Heart left ventricle (tissue), 16 donors: ENCODE results near the gene PTCD3. TPM values are rescaled to one million over a fixed set of nuclear protein-coding genes. Genes with fewer than 3 reads are reported as not detected.

Experiments used
- ATAC-seq, 4 donors: fragments of 200-7000 bp; cut with Tn5 transposase; one replicate each; pipeline ENCODE4 v1.9.1; 2020 to 2022; ENCODE audit warnings: moderate library complexity in 4 of 4, mild to moderate bottlenecking in 3 of 4, moderate number of reproducible peaks in 1 of 4
- DNase-seq, 5 donors: peaks; one replicate each; pipeline ENCODE4 v3.0.0-alpha.2; 2020
- H3K27ac ChIP-seq, 12 donors: fragments of 200-600 bp; sonication (generic) in 4 of 12; one replicate each; pipeline versions ENCODE4 v1.5.0 to v1.8.0; 2016 to 2022; ENCODE audit warnings: mild to moderate bottlenecking in 2 of 12
- H3K27me3 ChIP-seq, 9 donors: fragments of 200-600 bp; sonication (generic) in 2 of 9; one replicate each; pipeline versions ENCODE4 v1.5.1 to v1.8.0; 2016 to 2022; ENCODE audit warnings: mild to moderate bottlenecking in 3 of 9
- H3K36me3 ChIP-seq, 9 donors: fragments of 200-600 bp; sonication (generic) in 2 of 9; one replicate each; pipeline versions ENCODE4 v1.5.0 to v1.8.0; 2018 to 2022; ENCODE audit warnings: mild to moderate bottlenecking in 2 of 9
- H3K4me1 ChIP-seq, 12 donors: fragments of 200-600 bp; sonication (generic) in 4 of 12; one replicate each; pipeline versions ENCODE4 v1.5.0 to v1.8.0; 2016 to 2022; ENCODE audit warnings: mild to moderate bottlenecking in 3 of 12
- H3K4me3 ChIP-seq, 12 donors: fragments of 200-600 bp; sonication (generic) in 4 of 12; one replicate each; pipeline versions ENCODE4 v1.5.0 to v1.8.0; 2017 to 2022; ENCODE audit warnings: mild to moderate bottlenecking in 9 of 12, moderate library complexity in 4 of 12
- H3K9me3 ChIP-seq, 12 donors: fragments of 200-600 bp; sonication (generic) in 4 of 12; one replicate each; pipeline versions ENCODE4 v1.5.0 to v1.8.0; 2016 to 2022; ENCODE audit warnings: mild to moderate bottlenecking in 1 of 12
- POLR2A ChIP-seq, 2 donors: fragments of 450-650 bp; IDR thresholded peaks; one replicate each; pipeline ENCODE4 v1.6.1; 2017; ENCODE audit warnings: antibody characterized with exemption in 2 of 2, mild to moderate bottlenecking in 2 of 2, moderate library complexity in 2 of 2
- WGBS, 4 donors: extraction: QIAGEN DNeasy Blood & Tissue Kit in 2 of 4; methylation state at CpG; one replicate each; pipeline versions ENCODE4 v1.1.5 to v1.1.7; 2013 to 2018; 5-methylcytosine and 5-hydroxymethylcytosine counted together
- intact Hi-C, 10 donors: fragments of 100-400 bp; cut with DNase I; formaldehyde crosslinking; loops; one replicate each; pipeline versions ENCODE4 v1.11.1 to v1.14.2; 2022
- polyA plus RNA-seq, 2 donors: library from polyadenylated mRNA; stranded (reverse); fragments of 200-250 nt; gene quantifications; one replicate each; pipeline ENCODE4 v1.2.3, GENCODE V29; 2013
- total RNA-seq, 9 donors: library from RNA; depleted of rRNA in 2 of 9; stranded (reverse); fragments of >200 nt in 2 of 9; fragmentation: NEBNext Ultra II Directional in 3 of 9; extraction: Animal tissue kit (Norgen Biotek cat#: 25700) in 3 of 9; gene quantifications; one replicate each; pipeline versions ENCODE4 v1.1.0 to v1.2.4, GENCODE V29; 2016 to 2023
- TF ChIP-seq, protein P1 (sequence below), 12 donors: fragments of 200-600 bp; sonication (generic) in 4 of 12; IDR thresholded peaks; one replicate each; pipeline versions ENCODE4 v1.5.0 to v1.8.0; 2018 to 2022; ENCODE audit warnings: antibody characterized with exemption in 12 of 12, mild to moderate bottlenecking in 5 of 12
- donor health status: ischemic (EF 13 %, LVEDD 7.1; RV severe dilation, severe dysfunction).
- donor health status: healthy with polysubstance abuse.
- donor health status: DM: no; HTN: yes; CAD: no.
- donor health status: DM: no; HTN: no; CAD: no.
- donor health status: ischemic (EF 25% LVEDD 6.9; RV normal size, moderate dysfunction).
- donor health status: ischemic (EF 25% LVEDD 5.7; RV mildly dilated, moderate dysfunction).
- donor health status: healthy.
- donor health status: DM: yes; HTN: yes; CAD: no.
- donor health status: ischemic (EF 35%, LVEDD 5.7; RV mildly dilated, moderate dysfunction).
- donor health status: nonischemic (EF 11% LVEDD 7.7; RV severe dilation, severe dysfunction).
- donor health status: DM: yes; HTN: yes; CAD: no.
- donor health status: PGD.
- donor health status: ischemic (EF 29% LVEDD 5.4; RV normal size, mild dysfunction).
- donor health status: nonischemic (EF 23%, LVEDD 6.1; RV moderate dilation, normal function).

Gene PTCD3
- total and polyA plus RNA-seq, 11 donors: 25.0 to 210 (median 117) TPM

DNA sequence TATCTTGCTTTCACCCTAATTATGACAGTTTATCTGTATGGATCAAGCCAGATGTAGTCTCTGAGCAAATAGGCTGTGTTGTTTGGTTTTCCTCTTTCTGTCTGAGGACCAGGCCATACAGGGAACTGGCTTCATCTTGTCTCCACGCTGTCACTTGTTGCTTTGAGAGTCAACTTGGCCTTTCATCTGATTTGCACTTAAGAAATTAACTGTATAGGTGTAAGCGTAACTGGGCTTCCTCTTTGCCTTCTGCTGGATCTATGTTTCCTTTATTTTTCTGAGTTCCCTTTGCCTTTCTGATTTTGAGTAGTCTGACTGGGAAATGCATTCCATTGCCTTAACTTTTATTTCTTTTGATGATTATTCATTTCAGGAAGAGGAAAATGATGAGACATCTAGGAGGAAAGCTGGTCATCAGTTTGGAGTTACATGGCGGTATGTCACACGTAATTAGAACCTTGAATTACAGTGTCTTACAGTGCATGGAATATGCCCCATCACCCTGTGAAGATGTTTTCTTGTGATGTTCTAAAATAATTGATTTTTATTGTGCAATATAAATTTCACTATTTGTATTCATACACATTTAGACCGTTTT is 17.4 kb downstream of the PTCD3 start:
- ATAC-seq (no peak), DNase-seq (no peak)
- WGBS, 4 donors: 80 to 95% (median 88%) methylated on average over 5 of the region's 5 CpGs
- TF ChIP-seq, protein P1, sequence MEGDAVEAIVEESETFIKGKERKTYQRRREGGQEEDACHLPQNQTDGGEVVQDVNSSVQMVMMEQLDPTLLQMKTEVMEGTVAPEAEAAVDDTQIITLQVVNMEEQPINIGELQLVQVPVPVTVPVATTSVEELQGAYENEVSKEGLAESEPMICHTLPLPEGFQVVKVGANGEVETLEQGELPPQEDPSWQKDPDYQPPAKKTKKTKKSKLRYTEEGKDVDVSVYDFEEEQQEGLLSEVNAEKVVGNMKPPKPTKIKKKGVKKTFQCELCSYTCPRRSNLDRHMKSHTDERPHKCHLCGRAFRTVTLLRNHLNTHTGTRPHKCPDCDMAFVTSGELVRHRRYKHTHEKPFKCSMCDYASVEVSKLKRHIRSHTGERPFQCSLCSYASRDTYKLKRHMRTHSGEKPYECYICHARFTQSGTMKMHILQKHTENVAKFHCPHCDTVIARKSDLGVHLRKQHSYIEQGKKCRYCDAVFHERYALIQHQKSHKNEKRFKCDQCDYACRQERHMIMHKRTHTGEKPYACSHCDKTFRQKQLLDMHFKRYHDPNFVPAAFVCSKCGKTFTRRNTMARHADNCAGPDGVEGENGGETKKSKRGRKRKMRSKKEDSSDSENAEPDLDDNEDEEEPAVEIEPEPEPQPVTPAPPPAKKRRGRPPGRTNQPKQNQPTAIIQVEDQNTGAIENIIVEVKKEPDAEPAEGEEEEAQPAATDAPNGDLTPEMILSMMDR (IDR thresholded peaks at IDR 0.05): no peak
- no peak for TF ChIP-seq POLR2A (IDR thresholded peaks at IDR 0.05)
- intact Hi-C loops: loop anchor here in 3 of 10 donors (5.0 to 10.0 kb wide), 2 partner anchors 34 to 51 kb away; no protein-coding TSS in a partner anchor
- Histone ChIP-seq H3K9me3 (no peaks in the 10 kb centered on the region), H3K4me3 (no peak overlapping the region), H3K27me3 (no peaks in the 10 kb centered on the region), H3K4me1 (no peaks in the 10 kb centered on the region), H3K27ac (no peak overlapping the region), H3K36me3 (peaks cover 6 to 100% (median 100%) of the 10 kb centered on the region in 9 donors)

- H3K36me3 ChIP-seq: peaks cover 11 to 100% (median 100%) of the 10 kb centered on the region in 9 donors
- H3K4me3 ChIP-seq: no peak overlapping the region
- intact Hi-C loops: loop anchor here in 3 of 10 donors (5.0 to 10.0 kb wide), 2 partner anchors 33 to 50 kb away; no protein-coding TSS in a partner anchor
- ATAC-seq: no peak
- H3K27ac ChIP-seq: no peak overlapping the region
- no peaks in the 10 kb centered on the region for H3K4me1 ChIP-seq
- H3K27me3 ChIP-seq: no peaks in the 10 kb centered on the region
- DNase-seq: no peak
- no peaks in the 10 kb centered on the region for H3K9me3 ChIP-seq
- TF ChIP-seq, protein P1 (IDR thresholded peaks at IDR 0.05): no peak
- TF ChIP-seq POLR2A (IDR thresholded peaks at IDR 0.05): no peak
- 76 to 77% (median 77%) methylated on average over 5 of the region's 5 CpGs for whole genome bisulfite sequencing, 4 donors
Measured at GRCh38 chr2:86124683-86125082, 18.6 kb downstream of the PTCD3 start.

GRCh38 chr2:86134709-86135108 is 28.7 kb downstream of the PTCD3 start:
- Histone ChIP-seq H3K4me1 (no peaks in the 10 kb centered on the region), H3K36me3 (peaks cover 2 to 100% (median 100%) of the 10 kb centered on the region in 9 donors), H3K27me3 (no peaks in the 10 kb centered on the region), H3K27ac (no peak overlapping the region), H3K9me3 (no peaks in the 10 kb centered on the region), H3K4me3 (no peak overlapping the region)
- no peak for ATAC-seq
- WGBS, 4 donors: 91 to 96% (median 94%) methylated on average over 4 of the region's 4 CpGs
- intact Hi-C loops: loop anchor here in 1 of 10 donors (5.0 kb wide), 1 partner anchor 33 kb away; no protein-coding TSS in a partner anchor
- no peak for DNase-seq
- TF ChIP-seq, protein P1 (IDR thresholded peaks at IDR 0.05): no peak
- TF ChIP-seq POLR2A (IDR thresholded peaks at IDR 0.05): no peak

DNA sequence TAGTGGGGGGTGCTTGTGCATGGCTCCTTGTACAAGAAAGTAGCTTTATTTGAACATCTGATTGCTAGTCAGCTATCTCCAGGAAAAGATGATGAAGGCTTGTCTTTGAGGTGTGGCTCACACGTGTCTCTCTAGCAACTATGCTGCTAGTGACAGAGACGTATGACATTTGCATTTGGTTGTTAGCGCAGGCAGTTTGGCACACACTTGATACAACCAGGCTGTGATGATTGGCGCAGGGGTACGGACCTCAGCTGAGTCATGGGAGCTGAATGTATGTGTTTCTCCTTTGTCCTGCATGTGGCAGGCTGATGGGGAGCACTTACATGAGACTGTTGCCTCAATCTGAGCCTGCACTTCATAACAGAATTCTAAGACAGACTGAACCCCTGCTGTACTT is 29.6 kb downstream of the PTCD3 start:
- Histone ChIP-seq H3K27ac (no peak overlapping the region), H3K36me3 (peaks cover 2 to 100% (median 100%) of the 10 kb centered on the region in 9 donors), H3K27me3 (no peaks in the 10 kb centered on the region), H3K4me3 (no peak overlapping the region), H3K9me3 (no peaks in the 10 kb centered on the region), H3K4me1 (no peaks in the 10 kb centered on the region)
- intact Hi-C loops: no loop called here
- DNase-seq (no peak), ATAC-seq (no peak)
- WGBS, 4 donors: 80 to 85% (median 84%) methylated on average over 5 of the region's 5 CpGs
- TF ChIP-seq, protein P1 (IDR thresholded peaks at IDR 0.05): no peak
- no peak for TF ChIP-seq POLR2A (IDR thresholded peaks at IDR 0.05)
